Muscle of leg (tissue), 11 donors: Measurements from ENCODE around the gene MCM9. TPM values are rescaled to one million over a fixed set of nuclear protein-coding genes. Genes with fewer than 3 reads are reported as not detected.

Experiments
- DNase-seq: peaks from one replicate; pipeline ENCODE4 v3.0.0; 2013
- H3K27ac ChIP-seq: one replicate; pipeline ENCODE4 v1.5.1; 2013; ENCODE audit warnings: mild to moderate bottlenecking, low read length, control low read depth
- H3K27me3 ChIP-seq: one replicate; pipeline ENCODE4 v1.6.1; 2013; ENCODE audit warnings: low read length; ENCODE audit not compliant: control insufficient read depth, insufficient read depth
- H3K36me3 ChIP-seq: one replicate; pipeline ENCODE4 v1.6.1; 2013; ENCODE audit warnings: low read length; ENCODE audit not compliant: control insufficient read depth, insufficient read depth
- H3K4me1 ChIP-seq: one replicate; pipeline ENCODE4 v1.6.1; 2013; ENCODE audit warnings: low read length; ENCODE audit not compliant: control insufficient read depth, insufficient read depth
- H3K4me3 ChIP-seq: one replicate; pipeline ENCODE4 v1.5.1; 2013; ENCODE audit warnings: low read length, control low read depth
- H3K9me3 ChIP-seq: replicated peaks from 2 replicates; pipeline ENCODE4 v1.6.1; 2013; ENCODE audit warnings: low read depth, low read length; ENCODE audit not compliant: control insufficient read depth
- WGBS: methylation state at CpG from one replicate; pipeline ENCODE4 v1.1.5; 2013; ENCODE audit warnings: missing lambda C conversion rate; ENCODE audit not compliant: insufficient coverage; 5-methylcytosine and 5-hydroxymethylcytosine counted together
- polyA plus RNA-seq, 8 donors: library from polyadenylated mRNA; unstranded; fragments of 120-200 nt; gene quantifications; one replicate each; pipeline versions ENCODE4 v1.2.1 to v1.2.3, GENCODE V29; 2013; ENCODE audit warnings: inconsistent platforms in 1 of 8, low replicate concordance in 1 of 8; ENCODE audit not compliant: insufficient read length in 8 of 8, insufficient read depth in 1 of 8
- total RNA-seq: library from RNA; stranded (reverse); fragments of 120-200 nt; gene quantifications from one replicate; pipeline ENCODE4 v1.2.4, GENCODE V29; 2013

The MCM9 gene
- total and polyA plus RNA-seq, 9 donors, result 10.1 to 14.5 (median 12.5) TPM

DNA sequence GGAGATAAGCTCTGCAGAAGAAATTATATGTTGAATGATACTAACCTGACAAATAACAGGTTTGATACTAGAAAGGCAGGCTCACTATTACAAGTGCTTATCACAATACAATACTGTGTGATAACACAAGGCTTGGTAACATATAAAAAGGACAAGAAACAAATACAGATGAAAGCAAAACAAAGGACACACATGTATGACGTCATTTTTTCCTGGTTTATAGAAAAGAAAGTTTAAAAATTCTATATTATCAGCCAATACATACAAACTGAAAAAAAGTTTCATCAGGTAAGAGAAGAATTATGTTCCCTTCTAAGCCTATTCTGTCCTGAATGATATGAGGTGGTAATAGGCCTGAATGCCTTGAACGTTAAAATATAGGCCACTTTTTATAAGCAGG, 32.3 kb upstream of the MCM9 start:
- Histone ChIP-seq H3K4me1 (no peaks in the 10 kb centered on the region), H3K9me3 (no peaks in the 10 kb centered on the region), H3K27me3 (no peaks in the 10 kb centered on the region), H3K4me3 (no peak overlapping the region), H3K36me3 (peaks cover 5% of the 10 kb centered on the region), H3K27ac (no peak overlapping the region)
- DNase-seq, result no peak
- WGBS, result 83% methylated on average over 1 of the region's 2 CpGs

DNA sequence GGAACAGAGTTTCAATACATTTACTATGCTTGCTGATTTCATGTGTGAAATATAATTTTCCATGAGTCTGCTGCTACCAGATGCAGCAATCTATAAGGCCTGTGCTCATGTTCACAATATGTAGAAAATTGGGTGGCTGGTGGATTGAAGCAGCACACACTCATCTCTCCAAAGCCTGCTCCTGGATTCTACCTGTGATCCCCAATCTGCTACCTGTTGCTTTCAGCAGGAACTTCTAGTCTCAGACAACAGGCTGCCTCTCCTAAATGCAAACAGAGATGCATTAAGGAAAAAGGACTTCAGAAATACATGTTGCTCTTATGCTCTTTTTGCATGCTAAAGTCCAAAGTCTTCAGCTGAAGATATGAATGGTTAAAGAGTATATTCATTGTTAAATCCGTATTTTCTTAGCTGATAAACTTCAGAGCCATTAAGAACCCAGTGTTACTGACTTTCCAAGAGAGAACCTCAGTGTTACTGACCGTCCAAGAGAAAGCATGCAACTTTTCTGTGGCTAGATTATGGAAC, 30.9 kb upstream of the MCM9 start:
- no peaks in the 10 kb centered on the region for H3K27me3 ChIP-seq
- H3K4me3 ChIP-seq, result no peak overlapping the region
- H3K4me1 ChIP-seq, result no peaks in the 10 kb centered on the region
- peaks cover 5% of the 10 kb centered on the region for H3K36me3 ChIP-seq
- H3K9me3 ChIP-seq, result no peaks in the 10 kb centered on the region
- no peak for DNase-seq
- no CpG with 5 or more reads among the region's 2 CpGs for WGBS
- H3K27ac ChIP-seq, result no peak overlapping the region

DNA sequence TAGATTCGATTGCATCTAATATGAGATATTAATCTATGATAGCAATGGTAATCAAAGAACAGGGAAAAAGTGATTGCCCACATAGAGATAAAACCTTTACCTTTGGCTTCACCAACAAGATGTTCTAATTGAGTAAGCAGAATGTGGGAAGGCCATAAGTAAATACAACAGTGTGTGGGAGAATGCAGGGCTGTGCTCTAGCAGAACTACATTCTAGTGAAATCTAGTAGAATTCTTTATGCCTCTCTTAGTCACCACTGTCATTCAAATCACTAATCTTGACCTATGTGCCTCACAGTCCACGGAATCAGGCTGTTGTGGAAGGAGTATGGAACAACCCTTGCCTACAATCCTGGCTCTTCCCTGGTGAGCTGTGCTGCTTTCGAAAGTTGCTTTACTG, 30.4 kb upstream of the MCM9 start:
- no CpG with 5 or more reads among the region's 3 CpGs for WGBS
- no peaks in the 10 kb centered on the region for H3K4me1 ChIP-seq

DNA sequence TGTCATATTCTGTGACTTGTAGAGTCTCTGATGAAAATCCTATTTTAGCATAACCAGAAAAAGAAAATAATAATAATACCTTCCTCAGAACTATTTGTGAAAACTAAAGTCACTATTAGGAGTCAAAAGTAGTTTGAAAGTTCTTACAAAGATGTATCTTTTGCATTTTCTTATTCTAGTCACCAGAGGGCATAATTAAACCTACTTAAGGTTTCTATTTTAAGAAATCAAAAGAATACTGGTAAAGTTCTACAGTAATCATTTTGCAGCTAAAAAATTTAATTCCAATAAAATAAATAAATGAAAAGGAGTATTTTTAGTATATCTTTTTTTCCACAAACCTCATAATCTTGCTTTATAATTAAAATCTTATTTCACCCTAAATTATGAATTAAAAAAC, 28.0 kb upstream of the MCM9 start:
- Histone ChIP-seq H3K9me3 (no peaks in the 10 kb centered on the region), H3K4me3 (no peak overlapping the region), H3K36me3 (peaks cover 5% of the 10 kb centered on the region), H3K27me3 (no peaks in the 10 kb centered on the region), H3K4me1 (no peaks in the 10 kb centered on the region), H3K27ac (no peak overlapping the region)
- DNase-seq, result no peak

More for the DNA sequence above, 30.4 kb upstream of the MCM9 start:
- Histone ChIP-seq H3K9me3 (no peaks in the 10 kb centered on the region), H3K4me3 (no peak overlapping the region), H3K36me3 (peaks cover 5% of the 10 kb centered on the region), H3K27me3 (no peaks in the 10 kb centered on the region), H3K27ac (no peak overlapping the region)
- DNase-seq, result no peak

DNA sequence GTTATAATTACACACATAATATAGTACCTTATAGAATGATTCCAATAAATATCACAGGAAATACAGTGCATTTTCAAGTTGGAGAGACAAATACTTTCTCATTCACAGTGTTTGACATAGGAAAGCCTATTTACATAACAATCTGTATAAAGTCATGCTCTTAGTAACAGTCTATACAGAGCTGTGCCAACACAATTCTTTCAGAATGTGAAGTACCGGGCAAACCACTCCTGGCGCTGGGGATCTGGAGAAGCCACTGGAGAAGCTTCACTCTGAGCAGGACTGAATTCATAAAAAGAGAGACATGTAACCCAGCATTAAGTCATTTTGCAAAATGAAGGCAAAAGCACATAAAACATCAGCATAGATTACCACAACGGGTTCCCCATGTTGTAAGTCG, 24.9 kb upstream of the MCM9 start:
- no peak for DNase-seq
- no peaks in the 10 kb centered on the region for H3K9me3 ChIP-seq
- H3K27me3 ChIP-seq, result no peaks in the 10 kb centered on the region
- WGBS, result 86% methylated on average over 4 of the region's 4 CpGs
- no peaks in the 10 kb centered on the region for H3K4me1 ChIP-seq
- H3K27ac ChIP-seq, result no peak overlapping the region
- no peaks in the 10 kb centered on the region for H3K36me3 ChIP-seq
- H3K4me3 ChIP-seq, result no peak overlapping the region

DNA sequence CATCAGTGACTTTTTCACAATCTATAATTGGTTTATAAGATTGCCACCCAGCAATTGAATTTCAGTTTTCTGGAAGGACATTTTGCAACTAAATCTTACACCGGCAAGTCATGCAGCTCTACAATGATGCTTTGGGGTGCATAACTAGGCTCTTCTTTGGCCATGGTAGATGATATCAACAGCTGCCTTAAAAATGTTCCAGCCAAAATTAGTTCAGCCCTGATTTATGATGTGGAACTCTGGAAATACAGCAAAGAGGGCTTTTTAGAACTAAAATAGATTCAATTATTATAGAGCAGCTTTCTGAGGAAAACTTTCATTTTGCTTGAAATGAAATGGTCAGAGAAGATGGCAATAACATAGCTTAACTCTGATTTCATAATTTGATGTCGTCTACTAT, 18.4 kb upstream of the MCM9 start:
- Histone ChIP-seq H3K27ac (no peak overlapping the region), H3K4me1 (peaks cover 2% of the 10 kb centered on the region), H3K27me3 (no peaks in the 10 kb centered on the region), H3K9me3 (peaks cover 4% of the 10 kb centered on the region), H3K36me3 (no peaks in the 10 kb centered on the region), H3K4me3 (no peak overlapping the region)
- WGBS, result no CpG with 5 or more reads among the region's 2 CpGs
- DNase-seq, result peak; percentile 56

DNA sequence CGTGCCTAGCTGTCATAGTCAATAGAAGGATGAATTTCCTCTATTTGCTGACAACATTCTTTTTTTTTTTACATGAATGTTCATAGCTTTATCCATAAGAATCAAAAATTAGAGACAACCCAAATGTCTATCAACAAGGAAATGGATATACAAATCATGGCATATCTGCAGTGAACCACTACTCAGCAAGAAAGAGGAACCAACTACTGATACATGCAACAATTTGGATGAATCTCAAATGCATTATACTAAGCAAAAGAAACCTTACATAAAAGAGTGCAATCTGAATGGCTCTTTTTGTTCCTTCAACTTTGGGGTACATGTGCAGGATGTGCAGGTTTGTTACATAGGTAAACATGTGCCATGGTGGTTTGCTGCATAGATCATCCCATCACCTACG, 17.7 kb upstream of the MCM9 start:
- WGBS, result no CpG with 5 or more reads among the region's 2 CpGs

DNA sequence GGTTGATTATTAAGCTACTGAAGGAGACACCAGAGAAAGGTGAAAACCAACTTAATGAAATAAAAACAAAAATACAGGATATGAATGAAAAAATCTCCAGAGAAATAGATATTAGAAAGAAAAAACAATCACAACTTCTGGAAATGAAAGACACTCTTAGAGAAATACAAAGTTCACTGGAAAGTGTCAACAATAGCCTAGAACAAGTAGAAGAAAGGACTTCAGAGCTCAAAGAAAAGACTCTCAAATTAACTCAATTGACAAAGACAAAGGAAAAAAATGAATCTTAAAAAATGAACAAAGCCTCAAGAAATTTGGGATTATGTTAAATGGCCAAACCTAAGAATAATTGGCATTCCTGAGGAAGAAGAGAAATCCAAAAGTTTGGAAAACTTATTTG, 10.3 kb upstream of the MCM9 start:
- H3K9me3 ChIP-seq, result peaks cover 15% of the 10 kb centered on the region
- no peak for DNase-seq
- H3K27ac ChIP-seq, result no peak overlapping the region
- no peak overlapping the region for H3K4me3 ChIP-seq
- H3K4me1 ChIP-seq, result no peaks in the 10 kb centered on the region
- H3K36me3 ChIP-seq, result no peaks in the 10 kb centered on the region
- H3K27me3 ChIP-seq, result no peaks in the 10 kb centered on the region

More for the DNA sequence above, 17.7 kb upstream of the MCM9 start:
- DNase-seq, result no peak
- Histone ChIP-seq H3K27me3 (no peaks in the 10 kb centered on the region), H3K4me3 (no peak overlapping the region), H3K9me3 (peaks cover 4% of the 10 kb centered on the region), H3K36me3 (no peaks in the 10 kb centered on the region), H3K4me1 (peaks cover 2% of the 10 kb centered on the region), H3K27ac (no peak overlapping the region)

DNA sequence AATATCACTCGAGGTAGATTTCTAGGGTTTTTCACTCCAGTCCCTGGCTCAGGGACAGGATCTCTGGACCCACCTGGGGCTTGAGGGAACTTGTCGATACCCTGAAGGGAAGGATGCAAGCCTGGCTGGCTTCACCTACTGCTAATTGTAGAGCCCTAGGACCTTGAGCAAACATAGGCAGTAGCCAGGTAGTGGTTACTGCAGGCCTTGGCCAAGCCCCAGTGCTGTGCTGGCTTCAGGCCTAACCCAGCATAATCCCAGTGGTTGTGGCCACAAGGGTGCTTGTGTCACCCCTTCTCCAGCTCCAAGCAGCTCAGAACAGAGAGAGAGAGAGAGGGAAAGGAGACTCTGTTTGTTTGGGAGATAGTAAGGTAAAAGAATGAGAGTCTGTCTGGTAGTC, 5.8 kb upstream of the MCM9 start:
- no peaks in the 10 kb centered on the region for H3K27me3 ChIP-seq
- no peaks in the 10 kb centered on the region for H3K36me3 ChIP-seq
- H3K4me3 ChIP-seq, result no peak overlapping the region
- 100% methylated on average over 2 of the region's 2 CpGs for WGBS
- peaks cover 3% of the 10 kb centered on the region for H3K4me1 ChIP-seq
- H3K9me3 ChIP-seq, result peaks cover 9% of the 10 kb centered on the region
- no peak overlapping the region for H3K27ac ChIP-seq
- DNase-seq, result no peak

DNA sequence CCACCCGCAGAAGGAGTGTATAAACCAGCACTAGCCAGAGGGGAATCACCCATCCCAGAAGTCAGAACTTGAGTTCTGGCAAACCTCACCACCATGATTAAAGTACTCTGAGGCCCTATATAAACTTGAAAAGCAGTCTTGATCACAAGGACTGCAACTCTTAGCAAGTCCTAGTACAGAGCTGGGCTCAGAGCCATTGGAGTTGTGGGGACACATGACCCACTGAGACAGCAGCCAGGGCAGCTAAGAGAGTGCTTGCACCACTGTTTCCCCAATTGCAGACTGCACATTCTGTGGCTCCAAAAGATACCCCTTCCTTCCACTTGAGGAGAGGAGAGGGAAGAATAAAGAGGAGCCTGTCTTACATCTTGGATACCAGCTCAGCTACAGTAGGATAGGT, 4.7 kb upstream of the MCM9 start:
- no CpG with 5 or more reads among the region's 1 CpG for WGBS
- H3K4me1 ChIP-seq, result peaks cover 3% of the 10 kb centered on the region
- H3K27me3 ChIP-seq, result no peaks in the 10 kb centered on the region
- H3K36me3 ChIP-seq, result no peaks in the 10 kb centered on the region
- no peak overlapping the region for H3K4me3 ChIP-seq
- peaks cover 3% of the 10 kb centered on the region for H3K9me3 ChIP-seq
- no peak for DNase-seq
- H3K27ac ChIP-seq, result no peak overlapping the region

DNA sequence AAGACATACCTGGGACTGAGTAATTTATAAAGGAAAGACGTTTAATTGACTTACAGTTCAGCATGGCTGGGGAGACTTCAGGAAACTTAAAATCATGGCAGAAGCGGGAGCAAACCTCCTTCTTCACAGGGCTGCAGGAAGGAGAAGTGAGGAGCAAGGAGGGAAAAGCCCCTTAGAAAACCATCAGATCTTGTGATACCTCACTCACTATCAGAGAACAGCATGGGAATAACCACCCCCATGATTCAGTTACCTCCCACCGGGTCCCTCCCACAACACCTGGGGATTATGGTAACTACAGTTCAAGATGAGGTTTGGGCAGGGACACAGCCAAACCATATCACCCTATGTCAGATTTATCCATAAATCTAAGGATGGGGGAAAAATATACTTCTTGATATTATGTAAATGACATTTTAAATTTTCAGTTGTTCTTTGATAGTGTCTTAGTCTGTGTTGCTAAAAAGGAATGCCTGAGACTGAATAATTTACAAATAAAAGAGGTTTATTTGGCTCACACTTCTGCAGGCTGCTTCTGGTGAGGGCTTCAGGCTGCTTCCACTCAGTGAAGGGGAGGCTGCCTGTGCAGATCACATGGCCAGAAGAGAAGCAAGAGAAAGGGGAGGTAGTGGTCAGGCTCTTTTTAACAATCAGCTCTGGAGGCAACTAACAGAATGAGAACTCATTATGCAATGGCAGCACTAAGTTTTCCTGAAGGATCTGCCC, 1.2 kb upstream of the MCM9 start:
- Histone ChIP-seq H3K36me3 (peaks cover 3% of the 10 kb centered on the region), H3K27me3 (no peaks in the 10 kb centered on the region), H3K27ac (no peak overlapping the region), H3K9me3 (no peaks in the 10 kb centered on the region), H3K4me3 (no peak overlapping the region), H3K4me1 (peaks cover 3% of the 10 kb centered on the region)
- WGBS, result no CpG with 5 or more reads among the region's 3 CpGs
- no peak for DNase-seq
